HG03521 (cell line): ENCODE data around the gene KCNMA1.

ENCODE experiments used
- ATAC-seq: cut with Tn5 transposase; IDR thresholded peaks from one replicate; pipeline ENCODE4 v1.9.1; 2021; ENCODE audit warnings: mild to moderate bottlenecking, moderate library complexity; ENCODE audit not compliant: unreplicated experiment

Gene KCNMA1

GRCh38 chr10:77494756-77495541 is 142.7 kb downstream of the KCNMA1 start:
- ATAC-seq, result no peak

GRCh38 chr10:77494327-77494726 is 143.3 kb downstream of the KCNMA1 start:
- ATAC-seq, result no peak

GRCh38 chr10:77493851-77494261 is 143.8 kb downstream of the KCNMA1 start:
- no peak for ATAC-seq

- ATAC-seq, result no peak
These were observed 144.3 kb downstream of the KCNMA1 start for GRCh38 chr10:77493239-77493806.

GRCh38 chr10:77492368-77492994 is 145.1 kb downstream of the KCNMA1 start:
- ATAC-seq, result no peak

- ATAC-seq, result no peak
These were observed 146.9 kb downstream of the KCNMA1 start for GRCh38 chr10:77490534-77491314.

GRCh38 chr10:77486517-77486916 is 151.1 kb downstream of the KCNMA1 start:
- no peak for ATAC-seq

- no peak for ATAC-seq
These were observed 151.8 kb downstream of the KCNMA1 start for GRCh38 chr10:77485847-77486246.

GRCh38 chr10:77482072-77482471 is 155.5 kb downstream of the KCNMA1 start:
- ATAC-seq, result no peak

GRCh38 chr10:77479586-77479985 is 158.0 kb downstream of the KCNMA1 start:
- no peak for ATAC-seq

- ATAC-seq, result no peak
These were observed 158.6 kb downstream of the KCNMA1 start for GRCh38 chr10:77478962-77479359.

- ATAC-seq, result no peak
These were observed 159.2 kb downstream of the KCNMA1 start for GRCh38 chr10:77478247-77478961.

GRCh38 chr10:77475522-77475921 is 162.1 kb downstream of the KCNMA1 start:
- no peak for ATAC-seq

GRCh38 chr10:77474939-77475338 is 162.7 kb downstream of the KCNMA1 start:
- ATAC-seq, result no peak

- ATAC-seq, result no peak
These were observed 163.2 kb downstream of the KCNMA1 start for GRCh38 chr10:77474386-77474785.

- ATAC-seq, result no peak
These were observed 165.5 kb downstream of the KCNMA1 start for GRCh38 chr10:77472146-77472545.

- ATAC-seq, result no peak
These were observed 166.5 kb downstream of the KCNMA1 start for GRCh38 chr10:77471069-77471536.

- ATAC-seq, result no peak
These were observed 170.1 kb downstream of the KCNMA1 start for GRCh38 chr10:77467422-77467963.

- no peak for ATAC-seq
These were observed 173.5 kb downstream of the KCNMA1 start for GRCh38 chr10:77463967-77464745.

GRCh38 chr10:77463499-77463898 is 174.1 kb downstream of the KCNMA1 start:
- ATAC-seq, result no peak
